Renal pelvis (tissue), 4 donors: ENCODE data around the gene PHACTR3. TPM values are rescaled to one million over a fixed set of nuclear protein-coding genes. Genes with fewer than 3 reads are reported as not detected.

Experiments used
- DNase-seq: peaks from one replicate; pipeline ENCODE4 v3.0.0-alpha.2; 2013
- polyA plus RNA-seq, 3 donors: library from polyadenylated mRNA; unstranded; fragments of 120-200 nt; gene quantifications; one replicate each; pipeline ENCODE4 v1.2.1, GENCODE V29; 2013; ENCODE audit not compliant: insufficient read length in 3 of 3

PHACTR3 gene
- polyA plus RNA-seq, 3 donors: 10.0 to 11.3 (median 10.2) TPM

- DNase-seq: no peak
Observed at GRCh38 chr20:59788196-59788735, 183.9 kb downstream of the PHACTR3 start.

DNA sequence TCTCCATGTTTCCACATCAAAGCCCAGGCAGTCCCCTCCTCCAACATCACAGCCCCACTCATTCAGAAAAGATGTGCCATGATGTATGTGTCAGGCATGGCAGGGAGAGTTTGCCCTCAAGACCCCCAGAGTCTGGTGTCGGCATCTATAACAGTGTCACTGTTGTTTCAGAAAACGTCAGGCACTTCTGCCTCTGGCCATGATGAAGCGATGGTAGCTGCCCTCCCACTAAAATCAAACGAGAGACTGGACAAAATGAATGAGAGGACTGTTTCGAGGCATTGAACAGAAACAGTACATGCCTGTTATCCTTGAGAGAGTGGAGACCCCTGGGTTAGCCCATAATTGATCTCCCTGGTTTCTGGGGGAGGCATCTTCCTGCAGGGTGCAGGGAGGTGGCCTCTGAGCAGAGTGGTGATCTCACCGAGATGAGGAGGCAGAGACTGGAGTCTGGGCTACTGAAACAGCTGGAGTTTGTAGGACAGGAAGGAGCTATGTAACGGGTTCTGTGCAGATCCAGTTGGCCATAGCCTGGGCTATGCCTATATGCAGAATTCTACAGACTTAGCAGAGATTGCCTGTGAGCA is 184.6 kb downstream of the PHACTR3 start:
- no peak for DNase-seq

DNA sequence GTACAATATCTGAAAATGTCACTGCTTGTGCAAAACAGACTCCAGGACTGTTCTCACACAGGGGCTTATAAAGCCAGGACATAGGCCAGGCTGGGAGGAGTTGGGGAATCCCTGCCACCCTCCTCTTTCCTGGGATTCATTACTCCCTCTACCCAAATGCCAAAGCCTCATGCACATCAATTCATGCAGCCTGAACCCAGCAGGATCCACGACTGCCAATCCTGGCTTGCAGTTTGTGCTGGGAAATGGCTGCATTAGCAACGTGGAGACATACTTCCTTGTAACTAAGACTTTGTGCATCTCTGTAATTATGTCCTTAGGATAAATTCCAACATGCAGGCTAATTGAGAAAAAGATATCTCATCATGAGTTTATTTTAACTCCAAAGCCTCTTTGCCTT is 185.3 kb downstream of the PHACTR3 start:
- DNase-seq: no peak

DNA sequence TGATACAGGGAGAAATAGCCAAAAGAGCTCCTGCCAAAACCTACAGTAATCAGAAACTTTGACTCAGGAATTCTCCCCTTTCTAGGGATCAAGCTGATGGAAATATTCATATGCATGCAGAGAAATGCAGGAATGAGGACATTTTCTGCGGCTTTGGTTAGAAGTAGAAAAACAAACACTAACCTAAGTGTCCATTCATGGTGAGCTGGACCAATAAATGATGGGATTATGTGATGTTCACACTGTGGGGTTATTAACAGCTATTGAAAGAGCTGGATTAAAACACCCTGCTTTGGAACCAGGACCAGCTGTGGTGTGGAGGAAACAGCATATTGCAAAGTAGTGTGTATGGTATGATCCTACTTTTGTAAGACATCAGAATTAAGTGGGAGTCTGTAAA is 186.0 kb downstream of the PHACTR3 start:
- DNase-seq: no peak

DNA sequence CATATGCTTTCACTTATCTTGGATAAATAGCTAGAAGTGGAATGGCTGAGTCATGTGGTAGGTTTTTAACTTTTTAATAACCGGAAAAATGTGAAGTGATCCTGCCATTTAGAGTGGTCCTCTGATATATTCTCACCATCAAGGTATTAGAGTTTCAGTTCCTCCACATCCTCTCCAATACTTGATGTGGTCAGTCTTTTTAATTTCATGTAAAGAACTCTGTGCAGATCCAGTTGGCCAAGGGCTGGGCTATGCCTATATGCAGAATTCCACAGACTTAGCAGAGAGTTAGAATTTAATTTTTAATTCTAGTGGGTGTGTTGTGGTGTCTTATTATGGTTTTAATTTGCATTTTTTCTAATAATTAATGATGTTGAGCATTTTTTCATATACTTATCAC is 188.0 kb downstream of the PHACTR3 start:
- DNase-seq: no peak

- DNase-seq: no peak
Observed at GRCh38 chr20:59794555-59794954, 190.2 kb downstream of the PHACTR3 start.

DNA sequence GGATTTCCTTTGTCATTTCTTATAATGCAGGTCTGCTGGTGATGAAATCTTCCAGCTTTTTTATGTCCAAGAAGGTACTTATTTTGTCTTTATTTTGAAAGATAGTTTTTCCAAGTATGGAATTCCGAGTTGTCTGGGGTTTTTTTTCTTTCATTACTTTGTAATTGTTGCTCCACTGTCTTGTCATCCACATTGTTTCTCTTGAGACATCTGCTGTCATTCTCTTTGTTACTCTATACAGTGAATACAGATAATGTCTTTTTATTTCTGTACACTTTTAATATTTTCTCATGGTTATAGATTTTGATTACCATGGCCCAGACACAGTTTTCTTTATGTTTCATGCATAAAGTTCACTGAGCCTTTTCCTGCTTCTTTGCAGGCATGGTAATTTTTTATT is 196.0 kb downstream of the PHACTR3 start:
- DNase-seq: no peak

DNA sequence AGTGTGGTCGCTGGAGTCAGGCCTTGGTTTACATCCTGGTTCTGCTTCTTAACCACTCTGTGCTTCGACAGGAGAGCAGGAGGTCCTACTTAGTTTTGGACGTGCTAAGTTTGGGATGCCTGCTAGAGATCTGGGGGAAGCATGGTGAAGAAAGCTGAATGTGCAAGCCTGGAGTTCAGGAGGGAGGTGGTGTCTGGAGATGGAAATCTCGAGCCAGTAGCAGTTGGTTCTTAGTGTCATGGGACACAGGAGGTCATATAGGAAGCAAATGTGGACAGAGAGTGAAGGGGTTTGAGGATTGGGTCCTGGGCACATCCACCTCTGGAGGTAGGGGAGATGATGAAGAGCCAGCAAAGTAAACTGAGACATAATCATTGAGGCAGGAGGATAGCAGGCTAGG is 197.7 kb downstream of the PHACTR3 start:
- DNase-seq: no peak

DNA sequence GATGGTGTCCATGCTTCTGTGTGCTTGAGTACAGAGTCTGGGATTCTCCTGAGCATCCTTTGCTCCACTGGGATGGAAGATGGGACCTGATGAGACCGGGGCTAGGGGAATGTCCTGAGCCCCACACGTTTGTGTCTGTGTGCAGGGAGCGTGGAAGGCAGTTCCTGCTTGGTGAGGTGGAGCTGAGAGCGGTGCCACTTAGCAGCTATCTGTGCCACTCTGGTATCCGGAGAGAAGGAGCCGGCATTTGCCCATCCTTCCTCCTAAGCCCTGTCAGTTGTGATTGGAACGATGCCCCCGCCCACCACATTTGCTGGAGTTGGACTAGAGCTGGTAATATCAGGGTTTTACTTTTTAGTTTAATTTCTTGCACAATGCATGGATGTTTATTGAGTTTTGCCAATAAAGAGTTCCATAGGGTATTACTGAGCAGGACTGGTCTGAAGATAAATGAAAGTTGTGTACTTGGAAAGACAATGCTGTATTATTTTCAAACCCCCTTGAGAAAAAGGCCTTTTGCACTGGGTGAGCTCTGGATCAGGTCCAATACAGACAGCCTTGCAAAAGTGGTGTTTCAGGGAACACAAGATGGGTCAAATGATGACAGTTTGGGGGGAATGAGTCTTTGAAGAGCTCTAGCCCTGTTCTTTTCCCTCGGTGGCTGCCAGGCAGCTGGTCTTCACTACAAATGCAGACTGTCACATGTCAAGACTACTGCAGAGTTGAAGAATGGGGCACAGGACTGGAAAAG is 198.3 kb downstream of the PHACTR3 start:
- DNase-seq: no peak

DNA sequence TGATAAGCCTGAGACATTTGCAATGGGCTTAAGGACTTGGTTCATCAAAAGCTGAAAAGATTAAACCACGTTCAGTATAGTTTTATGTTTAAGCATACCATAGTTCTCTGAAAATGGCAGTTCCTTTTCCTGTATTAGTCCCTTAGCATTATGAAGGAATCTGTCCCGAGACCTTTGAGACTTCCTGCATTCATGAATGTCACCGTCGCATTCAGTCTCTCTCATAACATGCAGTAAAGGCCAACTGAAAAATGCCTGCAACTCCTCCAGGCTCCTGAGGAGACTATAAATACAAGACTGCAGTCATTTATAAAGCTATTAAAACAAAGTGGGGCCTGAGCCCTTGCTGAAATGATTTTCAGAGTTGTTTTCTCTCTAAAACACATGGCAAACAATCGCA is 200.0 kb downstream of the PHACTR3 start:
- no peak for DNase-seq

DNA sequence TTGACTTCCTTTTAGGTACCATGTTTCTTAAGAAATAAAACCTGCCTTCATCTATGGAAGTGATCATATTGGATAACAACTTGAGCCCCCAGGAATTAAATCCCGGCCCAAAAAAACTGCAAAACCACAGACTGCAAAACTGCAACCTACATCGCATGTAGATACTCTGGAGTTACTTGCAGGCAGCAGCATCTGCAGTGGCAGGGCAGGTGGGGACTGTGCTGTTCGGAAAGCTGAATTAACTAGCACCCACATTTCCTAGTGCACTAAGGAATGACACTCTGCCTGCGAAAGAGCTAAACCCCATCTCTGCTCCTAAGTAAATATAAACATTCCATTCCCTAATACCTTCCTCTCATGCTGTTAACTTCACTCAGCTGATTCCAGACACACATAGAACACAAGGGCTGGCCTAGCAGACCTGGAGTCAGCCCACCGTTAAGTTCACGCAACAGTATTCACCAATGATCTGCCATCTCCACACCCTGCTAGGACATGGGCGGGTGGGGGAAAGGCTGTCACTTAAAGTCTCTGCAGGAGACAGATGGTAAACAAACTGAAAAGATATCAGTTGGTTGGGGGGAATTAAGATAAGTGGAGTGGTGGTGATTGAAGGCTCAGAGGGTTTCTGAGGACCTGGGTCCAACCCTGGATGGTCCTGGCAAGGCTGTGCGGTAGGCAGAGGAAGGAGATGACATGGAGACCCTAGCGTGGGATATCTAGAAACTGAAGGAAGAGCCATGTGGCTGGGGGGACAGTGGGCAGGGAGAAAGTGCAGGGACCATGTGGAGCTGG is 200.7 kb downstream of the PHACTR3 start:
- no peak for DNase-seq

DNA sequence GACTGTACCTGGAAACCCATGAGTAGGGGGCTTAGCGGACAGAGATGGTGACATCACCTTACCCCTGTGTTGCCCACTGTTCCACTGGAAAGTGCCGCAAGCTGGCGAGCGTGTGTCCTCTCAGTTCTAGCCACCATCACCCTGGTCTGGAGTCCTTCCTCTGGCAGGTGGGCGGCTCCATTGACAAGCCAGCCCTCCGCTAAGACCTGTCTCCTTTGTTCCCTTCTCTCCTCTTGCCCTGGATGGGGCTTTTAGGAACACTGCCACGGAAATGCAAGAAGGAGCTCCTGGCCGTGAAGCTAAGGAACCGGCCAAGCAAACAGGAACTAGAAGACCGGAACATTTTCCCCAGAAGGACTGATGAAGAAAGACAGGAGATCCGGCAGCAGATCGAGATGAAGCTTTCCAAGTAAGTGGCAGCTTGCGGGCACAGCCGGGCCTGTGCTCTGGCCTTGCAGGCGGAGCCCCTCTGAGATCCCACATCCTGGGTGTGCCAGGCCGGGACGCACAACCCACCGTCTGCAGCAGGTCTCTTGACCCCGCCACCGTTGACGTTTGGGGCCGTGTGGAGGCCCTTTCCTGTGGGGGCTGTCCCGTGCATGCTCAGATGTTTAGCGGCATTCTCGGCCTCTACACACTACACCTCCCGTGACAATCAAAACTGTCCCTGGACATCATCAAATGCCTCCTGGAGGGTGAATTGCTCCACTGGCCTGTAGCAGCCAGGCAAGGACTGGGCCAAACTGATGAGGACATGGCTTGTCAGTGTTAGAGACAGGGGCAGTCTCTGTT is 201.6 kb downstream of the PHACTR3 start:
- DNase-seq: no peak

DNA sequence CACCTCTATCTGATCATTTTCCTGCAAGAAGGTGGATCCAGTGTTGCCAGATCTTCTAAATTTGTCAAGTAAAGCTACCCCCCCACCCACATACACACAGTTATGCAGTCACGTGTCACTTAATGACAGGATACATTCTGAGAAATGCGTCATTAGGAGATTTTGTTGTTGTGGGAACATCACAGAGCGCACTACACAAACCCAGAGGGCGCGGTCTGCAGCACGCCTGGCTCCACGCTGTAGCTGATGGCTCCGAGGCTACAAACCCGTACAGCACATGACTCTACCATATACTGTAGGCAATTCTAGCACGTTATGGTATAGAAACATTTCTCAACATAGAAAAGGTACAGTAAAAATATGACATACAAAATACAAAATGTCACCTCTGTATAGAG is 202.2 kb downstream of the PHACTR3 start:
- DNase-seq: no peak

DNA sequence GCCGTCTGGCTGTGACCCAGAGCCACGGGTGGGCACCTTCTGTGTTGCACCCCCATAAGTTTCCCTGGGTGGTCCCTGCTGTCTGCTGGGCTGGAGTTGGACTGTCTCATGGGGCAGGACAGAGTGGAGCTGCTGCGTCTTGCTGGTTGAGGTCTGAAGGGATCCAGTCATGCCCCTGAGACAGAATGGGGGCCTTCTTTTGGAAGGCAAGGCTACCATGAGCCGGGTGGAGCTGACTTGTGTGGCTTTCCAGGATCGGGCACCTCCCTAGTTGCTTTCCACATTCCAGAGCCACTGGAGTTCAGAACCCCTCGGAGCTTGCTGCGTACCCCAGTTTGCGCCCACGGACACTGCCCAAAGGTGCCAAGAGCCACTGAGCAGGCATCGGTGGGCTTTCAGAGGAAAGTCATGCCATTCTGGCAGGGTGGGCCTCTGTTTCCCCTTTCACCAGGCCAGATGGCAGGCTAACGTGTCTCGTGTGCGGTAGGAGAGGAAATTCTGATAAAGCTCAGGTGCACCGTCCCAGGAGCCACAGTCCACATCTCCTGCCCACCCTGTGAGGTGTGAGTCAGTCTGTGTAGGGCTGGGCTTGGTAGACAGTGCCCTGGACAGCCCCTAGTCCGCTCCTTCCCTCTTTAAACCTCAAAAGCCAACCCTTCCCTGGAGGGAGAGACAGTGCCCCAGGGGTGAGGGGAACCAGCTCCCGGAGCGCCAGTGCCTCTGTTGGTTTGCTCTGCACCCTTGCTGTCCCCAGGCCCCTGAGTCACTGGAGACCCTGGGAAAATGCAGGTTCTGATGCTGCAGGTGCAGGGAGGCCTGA is 203.8 kb downstream of the PHACTR3 start:
- no peak for DNase-seq

DNA sequence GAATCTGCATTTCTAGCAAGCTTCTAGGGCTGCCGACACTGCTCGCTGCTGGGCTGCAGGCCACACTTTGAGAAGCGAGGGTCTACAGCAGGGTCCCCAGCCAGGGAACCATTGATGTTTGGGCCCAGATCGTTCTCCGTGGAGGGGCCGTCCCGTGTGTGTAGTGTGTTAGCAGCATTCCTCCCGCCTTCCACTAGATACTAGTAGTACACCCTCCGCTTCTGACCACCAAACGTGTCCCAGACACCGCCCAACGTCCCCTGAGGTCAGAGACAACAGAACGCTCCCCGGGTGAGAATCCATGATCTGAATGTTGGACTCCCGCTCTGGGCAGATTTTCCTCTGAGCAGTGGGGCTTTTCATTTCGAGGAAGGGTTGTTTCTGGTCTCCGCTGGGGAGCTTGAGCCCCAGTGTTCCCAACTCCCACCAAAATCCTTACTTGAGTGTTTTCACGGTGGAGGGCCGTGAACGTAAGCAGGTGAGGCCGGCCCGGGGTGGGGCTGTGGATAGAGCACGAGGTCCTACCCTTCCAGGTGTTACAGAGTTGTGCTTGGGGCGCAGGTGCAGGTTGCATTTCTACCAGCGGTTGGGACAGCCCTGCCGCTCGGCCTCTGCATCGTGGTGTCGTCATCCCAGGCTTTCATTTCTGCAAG is 204.5 kb downstream of the PHACTR3 start:
- no peak for DNase-seq

DNA sequence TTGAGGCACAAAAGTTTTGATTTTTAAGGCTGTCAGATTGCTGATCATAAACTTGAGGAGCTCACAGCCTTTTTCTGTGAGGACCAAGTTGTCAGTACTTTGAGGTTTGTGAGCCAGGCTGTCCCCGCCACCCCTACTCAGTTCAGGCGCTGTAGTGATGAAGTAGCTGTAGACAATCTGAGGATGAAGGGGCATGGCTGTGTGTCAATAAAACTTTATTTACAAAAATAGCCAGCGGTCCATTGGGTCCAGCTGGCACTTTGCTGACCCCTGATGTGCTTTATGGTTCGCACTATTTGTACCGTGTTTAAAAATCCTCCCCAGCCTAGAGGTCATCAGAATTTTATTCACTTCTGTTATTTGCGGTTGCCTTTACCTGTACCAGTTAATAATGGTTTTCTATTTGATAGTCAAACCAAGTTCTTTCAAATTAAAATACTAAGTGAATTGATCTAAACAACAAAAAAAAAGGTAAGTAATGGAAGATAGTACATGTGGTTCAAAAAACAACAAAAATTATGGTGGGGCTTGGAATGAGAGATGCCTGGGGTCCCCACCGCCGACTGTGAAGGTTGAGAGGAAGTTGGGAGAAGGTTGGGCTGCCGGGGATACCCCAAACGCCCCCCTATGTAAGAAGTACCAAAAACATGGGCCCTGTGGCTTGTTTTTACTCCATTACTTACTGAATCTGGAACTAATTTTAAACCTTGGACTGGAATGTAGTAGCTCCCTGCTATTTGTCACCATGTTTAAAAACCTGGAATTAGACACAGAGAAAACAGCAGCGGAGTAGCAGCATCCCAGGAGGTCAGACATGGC is 205.5 kb downstream of the PHACTR3 start:
- DNase-seq: no peak

DNA sequence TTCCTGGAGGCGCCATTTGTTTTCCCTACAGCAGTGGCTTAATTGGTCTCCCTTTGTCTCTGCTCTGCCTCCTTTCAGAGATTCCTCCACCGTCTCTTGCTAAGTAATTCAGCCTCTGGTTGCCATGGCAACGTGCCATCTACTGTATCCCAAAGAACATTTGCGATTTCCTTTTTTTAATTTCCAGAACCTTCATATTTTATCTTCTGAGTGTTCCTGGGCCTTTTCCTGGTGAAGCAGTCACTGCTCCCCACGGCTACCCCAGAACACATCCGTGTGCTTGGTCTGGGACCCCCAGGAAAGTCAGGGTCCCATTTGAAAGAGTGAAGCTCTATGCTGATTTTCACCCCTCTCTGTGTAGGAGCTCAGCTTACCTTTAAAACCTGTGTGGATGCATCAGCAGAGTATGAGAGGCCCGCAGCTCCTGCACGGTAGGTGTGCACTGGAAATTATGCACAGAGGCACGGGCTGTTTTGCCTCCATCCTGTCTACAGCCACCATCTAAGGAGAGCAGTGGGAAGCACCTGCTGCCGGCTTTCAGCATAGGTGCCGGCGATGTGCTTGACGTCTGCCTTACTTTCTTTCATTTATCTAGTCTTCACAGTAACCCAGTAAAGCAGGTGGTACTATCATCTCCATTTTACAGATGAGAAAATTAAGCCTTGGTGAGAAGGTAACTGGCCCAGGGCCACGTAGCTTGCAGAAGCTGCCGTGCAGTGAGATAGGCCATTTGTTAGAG is 206.3 kb downstream of the PHACTR3 start:
- no peak for DNase-seq

DNA sequence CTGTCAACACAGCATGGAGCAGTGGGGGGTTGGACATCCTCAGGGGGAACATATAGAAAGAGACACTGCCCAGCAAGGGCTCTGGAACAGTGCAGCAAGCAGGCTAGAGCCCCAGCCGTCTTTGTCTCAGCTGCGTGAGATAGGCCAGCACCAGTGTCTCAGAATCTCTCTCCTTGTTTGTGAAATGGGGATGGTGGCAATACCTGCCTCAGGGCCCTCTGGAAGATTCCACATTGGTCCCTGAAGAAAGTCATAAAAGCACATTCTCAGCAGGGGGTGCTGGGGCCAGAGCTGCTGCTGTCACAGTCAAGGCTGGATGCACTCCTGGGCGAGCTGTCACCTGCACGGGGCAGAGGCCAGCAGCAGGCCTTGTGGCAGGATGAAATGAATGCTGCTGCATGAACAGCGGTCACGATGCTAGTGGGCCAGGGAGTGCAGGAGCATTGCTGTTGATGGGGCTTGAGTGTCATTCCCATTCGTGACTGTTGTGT is 207.4 kb downstream of the PHACTR3 start:
- no peak for DNase-seq
